ENCODE results near the gene NAALADL2. TPM values are rescaled to one million over a fixed set of nuclear protein-coding genes. Genes with fewer than 3 reads are reported as not detected.

Gene NAALADL2
- total and polyA plus RNA-seq, 2 of the 8 experiments (the other 6 are each of a cell fraction or from before 2014, with no cell fraction given) = 0.12 to 0.22 TPM

GRCh38 chr3:175728566-175728965, 869.4 kb downstream of the NAALADL2 start:
- no peak overlapping the region for H3K27ac ChIP-seq (ENCODE audit: low read depth, low read length)
- H2BK20ac ChIP-seq (ENCODE audit: low read length) = no peak overlapping the region
- no peak overlapping the region for H2BK12ac ChIP-seq (ENCODE audit: low read depth, low read length)
- ChIA-PET POLR2A (ENCODE audit: partially characterized antibody) (no interaction called here), CTCF (ENCODE audit: partially characterized antibody) (no interaction called here)
- H3K14ac ChIP-seq (ENCODE audit: insufficient read length) = no peak overlapping the region
- no peak overlapping the region for H2BK120ac ChIP-seq (replicated peaks; ENCODE audit: low read depth, low read length)
- H4K8ac ChIP-seq (ENCODE audit: extremely low read depth, insufficient read depth, low read length) = no peak overlapping the region
- no peaks in the 10 kb centered on the region for H3K79me1 ChIP-seq (ENCODE audit: low read depth, low read length)
- no peaks in the 10 kb centered on the region for H3K27me3 ChIP-seq (replicated peaks in 1 of 4; ENCODE audit: control insufficient read depth in 3 of 4, extremely low read depth in 1 of 4, insufficient read depth in 3 of 4, low read length in 3 of 4)
- no peak overlapping the region for H3K4me2 ChIP-seq (ENCODE audit: insufficient read depth in 1 of 2, low read depth in 2 of 2, low read length in 2 of 2)
- H3K18ac ChIP-seq (ENCODE audit: extremely low read depth, low read length) = no peak overlapping the region
- H3K36me3 ChIP-seq (ENCODE audit: control insufficient read depth in 2 of 4, insufficient read depth in 4 of 4, low read length in 3 of 4) = no peaks in the 10 kb centered on the region
- no peak overlapping the region for H2BK5ac ChIP-seq (ENCODE audit: low read depth, low read length)
- no peaks in the 10 kb centered on the region for H3K9me3 ChIP-seq (ENCODE audit: insufficient read depth in 2 of 2, low read depth in 1 of 2, low read length in 1 of 2)
- H4K20me1 ChIP-seq (replicated peaks in 1 of 2; ENCODE audit: control insufficient read depth in 1 of 2, insufficient read depth in 2 of 2, low read length in 2 of 2) = no peaks in the 10 kb centered on the region
- 88% methylated on average over 1 of the region's 1 CpG; no CpG with 5 or more reads in 1 of the 2 experiments for WGBS, 2 experiments (ENCODE audit: extremely low coverage in 1 of 2, insufficient coverage in 1 of 2, insufficient read length in 1 of 2, insufficient replicate concordance in 2 of 2, low coverage in 1 of 2, low lambda C conversion rate in 2 of 2, missing lambda C conversion rate in 1 of 2)
- H3K56ac ChIP-seq (replicated peaks; ENCODE audit: insufficient read length, low read depth, low read length) = no peak overlapping the region
- H2AFZ ChIP-seq (ENCODE audit: low read length) = no peak overlapping the region
- no peak overlapping the region for H3K4me3 ChIP-seq (ENCODE audit: extremely low read depth in 1 of 4, insufficient read depth in 2 of 4, low read depth in 3 of 4, low read length in 4 of 4)
- H4K5ac ChIP-seq (ENCODE audit: insufficient read length, low read depth, low read length) = no peak overlapping the region
- H3K23me2 ChIP-seq (ENCODE audit: low read depth, low read length) = no peaks in the 10 kb centered on the region
- H3K79me2 ChIP-seq (ENCODE audit: control insufficient read depth in 1 of 2, insufficient read depth in 2 of 2, low read length in 2 of 2) = no peaks in the 10 kb centered on the region
- H3K4ac ChIP-seq (replicated peaks; ENCODE audit: insufficient read length, low read depth, low read length) = no peak overlapping the region
- no peak for FAIRE-seq
- H3K9ac ChIP-seq (replicated peaks in 1 of 4; ENCODE audit: extremely low read depth in 1 of 4, low read depth in 3 of 4, low read length in 3 of 4) = no peak overlapping the region
- H3K4me1 ChIP-seq (replicated peaks in 1 of 4; ENCODE audit: control insufficient read depth in 3 of 4, insufficient read depth in 4 of 4, low read length in 3 of 4) = no peaks in the 10 kb centered on the region
- no peak overlapping the region for H3K23ac ChIP-seq (ENCODE audit: insufficient read length)
- H4K91ac ChIP-seq (replicated peaks; ENCODE audit: insufficient read length, low read length) = no peak overlapping the region
- TF ChIP-seq SIN3A (conservative IDR thresholded peaks at IDR 0.05 in 1 of 2, IDR thresholded peaks at IDR 0.05 in 1 of 2; ENCODE audit: low read depth in 1 of 2, low read length in 2 of 2) = no peak
- no peak for DNase-seq (ENCODE audit: low read depth in 1 of 2, low spot score in 2 of 2)
- H2AK5ac ChIP-seq (ENCODE audit: low read depth, low read length) = no peak overlapping the region
- no peak overlapping the region for H2BK15ac ChIP-seq (ENCODE audit: low read length)
